HCT116 (cell line): ENCODE data around the gene MAP3K4. TPM values are rescaled to one million over a fixed set of nuclear protein-coding genes. Genes with fewer than 3 reads are reported as not detected.

Experiments used
- ATAC-seq: fragments of 200-7000 bp; cut with Tn5 transposase; 2 replicates; pipeline ENCODE4 v1.9.1; 2020; ENCODE audit warnings: mild to moderate bottlenecking, moderate library complexity
- BruUV-seq: library from RNA; stranded (reverse); fragments of 400-500 nt; replicated peaks from 2 replicates; lab custom pipeline; 2021; lab: Mats Ljungman, UMichigan
- CTCF ChIA-PET: fragments of 300-600 bp; sonication (Branson Sonifier 250); formaldehyde crosslinking; loops from one replicate; lab custom pipeline; 2021; ENCODE audit warnings: antibody characterized with exemption; lab: Charles Lee
- POLR2A ChIA-PET: fragments of 300-600, 350-600 bp; sonication (Branson Sonifier 250); formaldehyde crosslinking; loops from one replicate; lab custom pipeline; 2021; ENCODE audit warnings: antibody characterized with exemption; lab: Charles Lee
- RAD21 ChIA-PET, 2 experiments: fragments of 300-600 bp; sonication (Branson Sonifier 250); formaldehyde crosslinking; loops; one replicate each; lab custom pipeline; 2023; ENCODE audit warnings: low total read pairs in 2 of 2; ENCODE audit not compliant: uncharacterized antibody in 2 of 2, unreplicated experiment in 2 of 2, low non-redundant PET in 1 of 2; lab: Charles Lee
- DNase-seq: peaks from one replicate; pipeline ENCODE4 v3.0.0-alpha.2; 2010; ENCODE audit warnings: low read depth, low spot score
- H2AFZ ChIP-seq: fragments of 200-600 bp; shearing (Covaris generic), sonication (generic); 2 replicates; pipeline ENCODE4 v1.6.1; 2017; ENCODE audit warnings: low read depth, mixed run types, mixed read lengths, antibody characterized with exemption, low read length; ENCODE audit not compliant: poor library complexity, severe bottlenecking
- H3K27ac ChIP-seq: 2 replicates; pipeline ENCODE4 v1.5.1; 2012; ENCODE audit warnings: low read depth, low read length
- H3K27me3 ChIP-seq: fragments of 200-600 bp; sonication (generic); 2 replicates; pipeline ENCODE4 v1.6.1; 2016; ENCODE audit warnings: mixed run types, low read length, mixed read lengths; ENCODE audit not compliant: insufficient read depth
- H3K36me3 ChIP-seq, 2 experiments: fragments of 200-500 bp in 1 of 2; fragments of 200-600 bp in 1 of 2; sonication (Bioruptor generic) in 1 of 2; sonication (generic) in 1 of 2; 2 replicates each; pipeline versions ENCODE4 v1.5.1 to v1.6.1; 2014 to 2016; ENCODE audit warnings: low read length in 2 of 2, inconsistent platforms in 1 of 2, mixed read lengths in 1 of 2, mixed run types in 1 of 2; ENCODE audit not compliant: insufficient read depth in 2 of 2, control insufficient read depth in 1 of 2
- H3K4me1 ChIP-seq, 2 experiments: fragments of 200-600 bp in 1 of 2; sonication (generic) in 1 of 2; 2 replicates each; pipeline versions ENCODE4 v1.5.1 to v1.6.1; 2012 to 2017; ENCODE audit warnings: low read length in 2 of 2, inconsistent platforms in 1 of 2, mild to moderate bottlenecking in 1 of 2, mixed read lengths in 1 of 2, mixed run types in 1 of 2, moderate library complexity in 1 of 2; ENCODE audit not compliant: insufficient read depth in 2 of 2, control insufficient read depth in 1 of 2
- H3K4me2 ChIP-seq: fragments of 200-600 bp; sonication (generic); 2 replicates; pipeline ENCODE4 v1.6.1; 2017; ENCODE audit warnings: mixed run types, low read length, mixed read lengths
- H3K4me3 ChIP-seq, 2 experiments: fragments of 200-600 bp in 1 of 2; sonication (generic) in 1 of 2; replicated peaks in 1 of 2; 2 replicates each; pipeline ENCODE4 v1.5.1; 2011 to 2016; ENCODE audit warnings: low read length in 2 of 2, control low read depth in 1 of 2, low read depth in 1 of 2, mild to moderate bottlenecking in 1 of 2, mixed read lengths in 1 of 2, mixed run types in 1 of 2
- H3K79me2 ChIP-seq: fragments of 200-600 bp; sonication (generic); 2 replicates; pipeline ENCODE4 v1.6.1; 2017; ENCODE audit warnings: mild to moderate bottlenecking, mixed run types, low read length, moderate library complexity, mixed read lengths; ENCODE audit not compliant: insufficient read depth
- H3K9ac ChIP-seq: fragments of 200-600 bp; sonication (generic); 2 replicates; pipeline ENCODE4 v1.6.1; 2016; ENCODE audit warnings: low read length, mixed read lengths
- H3K9me2 ChIP-seq: fragments of 200-600 bp; sonication (generic), shearing (Covaris generic); 2 replicates; pipeline ENCODE4 v1.6.1; 2017; ENCODE audit warnings: mixed run types, mild to moderate bottlenecking, moderate library complexity; ENCODE audit not compliant: insufficient read depth
- H3K9me3 ChIP-seq, 2 experiments: fragments of 200-500 bp in 1 of 2; fragments of 200-600 bp in 1 of 2; sonication (Bioruptor generic) in 1 of 2; sonication (generic) in 1 of 2; 2 replicates each; pipeline ENCODE4 v1.6.1; 2014 to 2017; ENCODE audit warnings: low read length in 2 of 2, mixed read lengths in 2 of 2, inconsistent platforms in 1 of 2, low read depth in 1 of 2, mild to moderate bottlenecking in 1 of 2, mixed run types in 1 of 2, moderate library complexity in 1 of 2; ENCODE audit not compliant: control insufficient read depth in 1 of 2, insufficient read depth in 1 of 2
- H4K20me1 ChIP-seq: fragments of 200-600 bp; sonication (generic), shearing (Covaris generic); 2 replicates; pipeline ENCODE4 v1.6.1; 2017; ENCODE audit warnings: mixed run types, mild to moderate bottlenecking, moderate library complexity; ENCODE audit not compliant: insufficient read depth
- CEBPB ChIP-seq: IDR thresholded peaks from 2 replicates; pipeline ENCODE4 v1.6.1; 2012; ENCODE audit warnings: low read depth
- EGR1 ChIP-seq: IDR thresholded peaks from 2 replicates; pipeline ENCODE4 v1.6.1; 2012; ENCODE audit warnings: low read depth
- ELF1 ChIP-seq: IDR thresholded peaks from 2 replicates; pipeline ENCODE4 v1.6.1; 2012; ENCODE audit warnings: low read depth, borderline replicate concordance
- EZH2 ChIP-seq: fragments of 200-600 bp; sonication (generic); IDR thresholded peaks from 2 replicates; pipeline ENCODE4 v1.6.1; 2017; ENCODE audit warnings: antibody characterized with exemption, mixed run types
- EZH2phosphoT487 ChIP-seq: fragments of 200-600 bp; IDR thresholded peaks from 2 replicates; pipeline ENCODE4 v1.6.1; 2018; ENCODE audit warnings: antibody characterized with exemption, borderline replicate concordance
- FOSL1 ChIP-seq: IDR thresholded peaks from 2 replicates; pipeline ENCODE4 v1.6.1; 2012; ENCODE audit warnings: low read depth
- JUND ChIP-seq: IDR thresholded peaks from 2 replicates; pipeline ENCODE4 v1.6.1; 2012
- POLR2A ChIP-seq: IDR thresholded peaks from 2 replicates; pipeline ENCODE4 v1.7.0; 2011; ENCODE audit warnings: borderline replicate concordance; ENCODE audit not compliant: insufficient read depth, insufficient read length; ENCODE audit errors: extremely low read depth
- POLR2AphosphoS5 ChIP-seq: IDR thresholded peaks from 2 replicates; pipeline ENCODE4 v1.6.1; 2011; ENCODE audit warnings: mild to moderate bottlenecking, low read depth, low read length, moderate library complexity
- RAD21 ChIP-seq: IDR thresholded peaks from 2 replicates; pipeline ENCODE4 v1.6.1; 2012; ENCODE audit warnings: low read depth, mild to moderate bottlenecking
- SIN3A ChIP-seq: IDR thresholded peaks from 2 replicates; pipeline ENCODE4 v1.6.1; 2012; ENCODE audit warnings: low read depth
- SP1 ChIP-seq: IDR thresholded peaks from 2 replicates; pipeline ENCODE4 v1.6.1; 2012; ENCODE audit warnings: low read depth
- SRF ChIP-seq: IDR thresholded peaks from 2 replicates; pipeline ENCODE4 v1.6.1; 2012; ENCODE audit warnings: low read depth
- YY1 ChIP-seq: IDR thresholded peaks from 2 replicates; pipeline ENCODE4 v1.6.1; 2011; ENCODE audit warnings: low read length, low read depth, moderate library complexity, mild to moderate bottlenecking; ENCODE audit not compliant: insufficient replicate concordance; ENCODE audit errors: extremely low read depth
- ZFX ChIP-seq: fragments of 450-650 bp; IDR thresholded peaks from 2 replicates; pipeline ENCODE4 v1.6.1; 2017
- intact Hi-C: fragments of 100-400 bp; cut with micrococcal nuclease; formaldehyde crosslinking; loops from 2 replicates; pipeline ENCODE4 v1.10.0; 2022
- total RNA-seq: library from RNA; stranded (reverse); gene quantifications from one replicate; pipeline ENCODE4 v1.2.1, GENCODE V29; 2021; ENCODE audit not compliant: unreplicated experiment
- TF ChIP-seq, protein P1 (sequence below): IDR thresholded peaks from 2 replicates; pipeline ENCODE4 v1.6.1; 2012; ENCODE audit warnings: low read depth
- TF ChIP-seq, protein P2 (sequence below): IDR thresholded peaks from 2 replicates; pipeline ENCODE4 v1.6.1; 2011; ENCODE audit warnings: mild to moderate bottlenecking, low read length, moderate library complexity; ENCODE audit not compliant: insufficient replicate concordance; ENCODE audit errors: extremely low read depth
- TF ChIP-seq, protein P3 (sequence below): IDR thresholded peaks from 2 replicates; pipeline ENCODE4 v1.6.1; 2012

MAP3K4 gene
- total RNA-seq, 1 experiment from 2014 or later, result 46.5 TPM

DNA sequence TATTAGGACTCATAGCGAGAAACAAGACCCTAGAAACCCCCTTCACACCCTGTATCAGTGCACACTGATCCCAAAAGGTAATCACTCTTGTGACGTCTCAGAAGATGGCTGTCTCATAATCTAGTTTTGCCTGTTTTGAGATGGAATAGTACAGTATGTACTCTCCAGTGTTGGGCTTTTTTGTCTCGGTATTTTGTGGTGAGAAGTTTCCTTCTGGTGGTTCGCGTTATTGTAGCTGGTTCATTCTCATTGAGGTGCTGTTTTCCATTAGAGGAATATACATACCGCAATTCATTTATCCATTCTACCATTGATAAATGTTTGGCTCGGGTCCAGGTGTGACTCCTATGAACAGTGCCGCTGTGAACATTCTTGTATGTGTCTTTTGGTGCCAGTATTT, 27.9 kb upstream of the MAP3K4 start:
- no peaks in the 10 kb centered on the region for H3K79me2 ChIP-seq
- H3K4me3 ChIP-seq, result no peak overlapping the region
- H3K4me2 ChIP-seq, result no peak overlapping the region
- H3K4me1 ChIP-seq, result no peaks in the 10 kb centered on the region
- intact Hi-C loops, result no loop called here
- no peak for ATAC-seq
- RAD21 ChIA-PET, result no interaction called here
- CTCF ChIA-PET, result no interaction called here
- no peaks in the 10 kb centered on the region for H3K9me3 ChIP-seq
- no TSS peak for BruUV-seq
- POLR2A ChIA-PET, result no interaction called here
- no peaks in the 10 kb centered on the region for H4K20me1 ChIP-seq
- no peaks in the 10 kb centered on the region for H3K36me3 ChIP-seq
- H3K9me2 ChIP-seq, result no peaks in the 10 kb centered on the region
- H3K9ac ChIP-seq, result no peak overlapping the region
- no peak overlapping the region for H2AFZ ChIP-seq
- DNase-seq, result no peak
- TF ChIP-seq EGR1 (no peak), SP1 (no peak), EZH2 (no peak), CEBPB (no peak), ZFX (no peak), JUND (no peak), YY1 (no peak)
- TF ChIP-seq, all 23 proteins: peak for 0
- Histone ChIP-seq H3K27ac (no peak overlapping the region), H3K27me3 (no peaks in the 10 kb centered on the region)

DNA sequence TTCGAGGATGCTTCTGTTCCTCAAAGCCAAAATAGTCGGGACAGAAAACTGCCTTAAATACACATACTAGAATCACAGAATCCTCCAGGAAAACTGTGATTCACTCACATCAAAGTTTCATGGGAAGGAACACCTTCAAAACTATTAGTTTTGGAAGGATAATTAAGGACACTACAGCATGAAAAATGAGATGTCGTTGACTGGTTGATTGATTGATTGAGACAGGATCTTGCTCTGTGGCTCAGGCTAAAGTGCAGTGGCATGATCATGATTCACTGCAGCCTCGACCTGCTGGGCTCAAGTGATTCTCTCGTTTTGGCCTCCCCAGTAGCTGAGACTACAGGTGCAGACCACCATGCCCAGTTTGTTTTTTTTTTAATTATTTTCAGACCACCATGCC, 25.7 kb upstream of the MAP3K4 start:
- RAD21 ChIA-PET, result no interaction called here
- POLR2A ChIA-PET, result no interaction called here
- DNase-seq (no peak), ATAC-seq (no peak)
- intact Hi-C loops, result no loop called here
- no peaks in the 10 kb centered on the region for H4K20me1 ChIP-seq
- H3K9ac ChIP-seq, result no peak overlapping the region
- H3K9me3 ChIP-seq, result no peaks in the 10 kb centered on the region
- no peaks in the 10 kb centered on the region for H3K36me3 ChIP-seq
- H3K27ac ChIP-seq, result no peak overlapping the region
- BruUV-seq, result no TSS peak
- H3K4me1 ChIP-seq, result no peaks in the 10 kb centered on the region
- H3K27me3 ChIP-seq, result no peaks in the 10 kb centered on the region
- no peak overlapping the region for H2AFZ ChIP-seq
- no peak overlapping the region for H3K4me2 ChIP-seq
- CTCF ChIA-PET, result no interaction called here
- no peaks in the 10 kb centered on the region for H3K9me2 ChIP-seq
- H3K79me2 ChIP-seq, result no peaks in the 10 kb centered on the region
- H3K4me3 ChIP-seq, result no peak overlapping the region
- TF ChIP-seq, protein P1, sequence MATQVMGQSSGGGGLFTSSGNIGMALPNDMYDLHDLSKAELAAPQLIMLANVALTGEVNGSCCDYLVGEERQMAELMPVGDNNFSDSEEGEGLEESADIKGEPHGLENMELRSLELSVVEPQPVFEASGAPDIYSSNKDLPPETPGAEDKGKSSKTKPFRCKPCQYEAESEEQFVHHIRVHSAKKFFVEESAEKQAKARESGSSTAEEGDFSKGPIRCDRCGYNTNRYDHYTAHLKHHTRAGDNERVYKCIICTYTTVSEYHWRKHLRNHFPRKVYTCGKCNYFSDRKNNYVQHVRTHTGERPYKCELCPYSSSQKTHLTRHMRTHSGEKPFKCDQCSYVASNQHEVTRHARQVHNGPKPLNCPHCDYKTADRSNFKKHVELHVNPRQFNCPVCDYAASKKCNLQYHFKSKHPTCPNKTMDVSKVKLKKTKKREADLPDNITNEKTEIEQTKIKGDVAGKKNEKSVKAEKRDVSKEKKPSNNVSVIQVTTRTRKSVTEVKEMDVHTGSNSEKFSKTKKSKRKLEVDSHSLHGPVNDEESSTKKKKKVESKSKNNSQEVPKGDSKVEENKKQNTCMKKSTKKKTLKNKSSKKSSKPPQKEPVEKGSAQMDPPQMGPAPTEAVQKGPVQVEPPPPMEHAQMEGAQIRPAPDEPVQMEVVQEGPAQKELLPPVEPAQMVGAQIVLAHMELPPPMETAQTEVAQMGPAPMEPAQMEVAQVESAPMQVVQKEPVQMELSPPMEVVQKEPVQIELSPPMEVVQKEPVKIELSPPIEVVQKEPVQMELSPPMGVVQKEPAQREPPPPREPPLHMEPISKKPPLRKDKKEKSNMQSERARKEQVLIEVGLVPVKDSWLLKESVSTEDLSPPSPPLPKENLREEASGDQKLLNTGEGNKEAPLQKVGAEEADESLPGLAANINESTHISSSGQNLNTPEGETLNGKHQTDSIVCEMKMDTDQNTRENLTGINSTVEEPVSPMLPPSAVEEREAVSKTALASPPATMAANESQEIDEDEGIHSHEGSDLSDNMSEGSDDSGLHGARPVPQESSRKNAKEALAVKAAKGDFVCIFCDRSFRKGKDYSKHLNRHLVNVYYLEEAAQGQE, result no peak
- no peak for TF ChIP-seq POLR2A
- no peak for TF ChIP-seq YY1
- TF ChIP-seq, protein P2, sequence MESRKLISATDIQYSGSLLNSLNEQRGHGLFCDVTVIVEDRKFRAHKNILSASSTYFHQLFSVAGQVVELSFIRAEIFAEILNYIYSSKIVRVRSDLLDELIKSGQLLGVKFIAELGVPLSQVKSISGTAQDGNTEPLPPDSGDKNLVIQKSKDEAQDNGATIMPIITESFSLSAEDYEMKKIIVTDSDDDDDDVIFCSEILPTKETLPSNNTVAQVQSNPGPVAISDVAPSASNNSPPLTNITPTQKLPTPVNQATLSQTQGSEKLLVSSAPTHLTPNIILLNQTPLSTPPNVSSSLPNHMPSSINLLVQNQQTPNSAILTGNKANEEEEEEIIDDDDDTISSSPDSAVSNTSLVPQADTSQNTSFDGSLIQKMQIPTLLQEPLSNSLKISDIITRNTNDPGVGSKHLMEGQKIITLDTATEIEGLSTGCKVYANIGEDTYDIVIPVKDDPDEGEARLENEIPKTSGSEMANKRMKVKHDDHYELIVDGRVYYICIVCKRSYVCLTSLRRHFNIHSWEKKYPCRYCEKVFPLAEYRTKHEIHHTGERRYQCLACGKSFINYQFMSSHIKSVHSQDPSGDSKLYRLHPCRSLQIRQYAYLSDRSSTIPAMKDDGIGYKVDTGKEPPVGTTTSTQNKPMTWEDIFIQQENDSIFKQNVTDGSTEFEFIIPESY, result no peak
- TF ChIP-seq SIN3A, result no peak
- no peak for TF ChIP-seq EGR1
- TF ChIP-seq ELF1, result no peak
- TF ChIP-seq EZH2, result no peak
- TF ChIP-seq EZH2phosphoT487, result no peak
- TF ChIP-seq SRF, result no peak
- TF ChIP-seq POLR2AphosphoS5, result no peak
- TF ChIP-seq SP1, result no peak
- no peak for TF ChIP-seq FOSL1
- TF ChIP-seq, protein P3, sequence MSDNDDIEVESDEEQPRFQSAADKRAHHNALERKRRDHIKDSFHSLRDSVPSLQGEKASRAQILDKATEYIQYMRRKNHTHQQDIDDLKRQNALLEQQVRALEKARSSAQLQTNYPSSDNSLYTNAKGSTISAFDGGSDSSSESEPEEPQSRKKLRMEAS, result no peak
- no peak for TF ChIP-seq RAD21
